ENCODE data around the gene FAM53C. TPM values are rescaled to one million over a fixed set of nuclear protein-coding genes. Genes with fewer than 3 reads are reported as not detected.
"Not testable (repeated sequence)": the region's sequence is repeated elsewhere in the genome, so short reads cannot be mapped to it uniquely, and the experiment has no call there.

The FAM53C gene
- polyA plus RNA-seq, result 20.4 TPM

- H3K27me3 Mint-ChIP-seq, result no peaks in the 10 kb centered on the region
- peak within 1 kb of the TSS; percentile 92 to 100 (median 99) for H3K27ac Mint-ChIP-seq
- peak within 1 kb of the TSS; percentile 91 to 98 (median 96) for H3K4me3 Mint-ChIP-seq
- H3K4me1 Mint-ChIP-seq, result peaks cover 20 to 28% (median 23%) of the 10 kb centered on the region in 3 donors
- H3K9me3 Mint-ChIP-seq, result peaks cover 0 to 2% (median 0%) of the 10 kb centered on the region in 3 donors
- peaks cover 5% of the 10 kb centered on the region for H3K36me3 Mint-ChIP-seq
Measured at GRCh38 chr5:138337685-138338410, at the start of gene FAM53C. FAM53C (plus strand) TSS chr5:138338266; CDS start chr5:138341336, 3,070 bp downstream.

GRCh38 chr5:138289296-138289695 is 48.8 kb upstream of the FAM53C start:
- H3K27ac Mint-ChIP-seq, result no peak overlapping the region
- no peak overlapping the region for H3K4me3 Mint-ChIP-seq
- no peaks in the 10 kb centered on the region for H3K36me3 Mint-ChIP-seq
- H3K9me3 Mint-ChIP-seq, result no peaks in the 10 kb centered on the region
- H3K4me1 Mint-ChIP-seq, result peaks cover 0 to 3% (median 0%) of the 10 kb centered on the region in 3 donors
- no peaks in the 10 kb centered on the region for H3K27me3 Mint-ChIP-seq

- Mint-ChIP-seq H3K9me3 (peaks cover 0 to 7% (median 0%) of the 10 kb centered on the region in 3 donors), H3K27me3 (no peaks in the 10 kb centered on the region), H3K27ac (no peak overlapping the region), H3K36me3 (peaks cover 2% of the 10 kb centered on the region), H3K4me3 (no peak overlapping the region), H3K4me1 (no peaks in the 10 kb centered on the region)
Measured at GRCh38 chr5:138303372-138303771, 34.7 kb upstream of the FAM53C start.

- Mint-ChIP-seq H3K27ac (no peak overlapping the region), H3K36me3 (no peaks in the 10 kb centered on the region), H3K4me3 (no peak overlapping the region), H3K9me3 (no peaks in the 10 kb centered on the region), H3K27me3 (no peaks in the 10 kb centered on the region), H3K4me1 (no peaks in the 10 kb centered on the region)
Measured at GRCh38 chr5:138305797-138306196, 32.3 kb upstream of the FAM53C start.

- H3K36me3 Mint-ChIP-seq, result no peaks in the 10 kb centered on the region
- no peaks in the 10 kb centered on the region for H3K27me3 Mint-ChIP-seq
- H3K9me3 Mint-ChIP-seq, result no peaks in the 10 kb centered on the region
- H3K4me3 Mint-ChIP-seq, result no peak overlapping the region
- H3K4me1 Mint-ChIP-seq, result no peaks in the 10 kb centered on the region
- H3K27ac Mint-ChIP-seq, result no peak overlapping the region
Measured at GRCh38 chr5:138315751-138316278, 22.3 kb upstream of the FAM53C start.

- no peaks in the 10 kb centered on the region for H3K36me3 Mint-ChIP-seq
- no peaks in the 10 kb centered on the region for H3K27me3 Mint-ChIP-seq
- H3K27ac Mint-ChIP-seq, result no peak overlapping the region
- no peak overlapping the region for H3K4me3 Mint-ChIP-seq
- no peaks in the 10 kb centered on the region for H3K9me3 Mint-ChIP-seq
- no peaks in the 10 kb centered on the region for H3K4me1 Mint-ChIP-seq
Measured at GRCh38 chr5:138316355-138316754, 21.7 kb upstream of the FAM53C start.

- H3K4me1 Mint-ChIP-seq, H3K27me3 Mint-ChIP-seq, H3K27ac Mint-ChIP-seq, H3K4me3 Mint-ChIP-seq, H3K36me3 Mint-ChIP-seq, H3K9me3 Mint-ChIP-seq: not testable (repeated sequence)
Measured at GRCh38 chr5:138318211-138318610, 19.9 kb upstream of the FAM53C start.

GRCh38 chr5:138330813-138331448 is 7.1 kb upstream of the FAM53C start:
- peaks cover 7 to 10% (median 9%) of the 10 kb centered on the region in 3 donors for H3K4me1 Mint-ChIP-seq
- H3K27ac Mint-ChIP-seq, result peak overlapping the region; percentile 6 to 86 (median 75)
- no peaks in the 10 kb centered on the region for H3K9me3 Mint-ChIP-seq
- peak overlapping the region; percentile 83 to 93 (median 88) for H3K4me3 Mint-ChIP-seq
- no peaks in the 10 kb centered on the region for H3K27me3 Mint-ChIP-seq
- H3K36me3 Mint-ChIP-seq, result no peaks in the 10 kb centered on the region

- Mint-ChIP-seq H3K4me1 (peaks cover 7 to 10% (median 9%) of the 10 kb centered on the region in 3 donors), H3K4me3 (peak within 1 kb of the TSS; percentile 83 to 93 (median 88)), H3K9me3 (no peaks in the 10 kb centered on the region), H3K27ac (peak within 1 kb of the TSS; percentile 6 to 86 (median 75)), H3K36me3 (no peaks in the 10 kb centered on the region), H3K27me3 (no peaks in the 10 kb centered on the region)
Measured at GRCh38 chr5:138331449-138332368, 6.4 kb upstream of the FAM53C start, which contains the start of gene CDC25C. CDC25C (minus strand) TSS chr5:138331804; CDS start chr5:138331180, 624 bp downstream.

- H3K4me1 Mint-ChIP-seq, result peaks cover 18 to 26% (median 24%) of the 10 kb centered on the region in 3 donors
- no peaks in the 10 kb centered on the region for H3K27me3 Mint-ChIP-seq
- H3K27ac Mint-ChIP-seq, result peak overlapping the region in 2 of 3 donors; percentile 1 to 77
- peak overlapping the region in 3 of 4 donors; percentile 9 to 65 (median 39) for H3K4me3 Mint-ChIP-seq
- peaks cover 0 to 2% (median 0%) of the 10 kb centered on the region in 3 donors for H3K9me3 Mint-ChIP-seq
- H3K36me3 Mint-ChIP-seq, result peaks cover 2% of the 10 kb centered on the region
Measured at GRCh38 chr5:138334867-138335447, 3.1 kb upstream of the FAM53C start.

- H3K27me3 Mint-ChIP-seq, result no peaks in the 10 kb centered on the region
- peaks cover 0 to 2% (median 0%) of the 10 kb centered on the region in 3 donors for H3K9me3 Mint-ChIP-seq
- H3K4me3 Mint-ChIP-seq, result peak overlapping the region; percentile 91 to 98 (median 96)
- peak overlapping the region; percentile 92 to 100 (median 99) for H3K27ac Mint-ChIP-seq
- H3K4me1 Mint-ChIP-seq, result peaks cover 21 to 30% (median 26%) of the 10 kb centered on the region in 3 donors
- H3K36me3 Mint-ChIP-seq, result peaks cover 5% of the 10 kb centered on the region
Measured at GRCh38 chr5:138336952-138337684, 948 bp upstream of the FAM53C start.

- peaks cover 0 to 2% (median 0%) of the 10 kb centered on the region in 3 donors for H3K9me3 Mint-ChIP-seq
- H3K27ac Mint-ChIP-seq, result peak overlapping the region; percentile 92 to 100 (median 92)
- peaks cover 5% of the 10 kb centered on the region for H3K36me3 Mint-ChIP-seq
- H3K4me3 Mint-ChIP-seq, result peak overlapping the region; percentile 91 to 98 (median 96)
- H3K27me3 Mint-ChIP-seq, result no peaks in the 10 kb centered on the region
- peaks cover 20 to 28% (median 23%) of the 10 kb centered on the region in 3 donors for H3K4me1 Mint-ChIP-seq
Measured at GRCh38 chr5:138338411-138339090, 485 bp downstream of the FAM53C start.

- Mint-ChIP-seq H3K27me3 (no peaks in the 10 kb centered on the region), H3K9me3 (peaks cover 0 to 2% (median 0%) of the 10 kb centered on the region in 3 donors), H3K27ac (peak overlapping the region; percentile 87 to 92 (median 92)), H3K4me1 (peaks cover 20 to 28% (median 23%) of the 10 kb centered on the region in 3 donors), H3K36me3 (peaks cover 5% of the 10 kb centered on the region), H3K4me3 (peak overlapping the region; percentile 91 to 98 (median 96))
Measured at GRCh38 chr5:138339091-138339456, 1.0 kb downstream of the FAM53C start.
